ENCODE data around the gene ACSM6.

DNA sequence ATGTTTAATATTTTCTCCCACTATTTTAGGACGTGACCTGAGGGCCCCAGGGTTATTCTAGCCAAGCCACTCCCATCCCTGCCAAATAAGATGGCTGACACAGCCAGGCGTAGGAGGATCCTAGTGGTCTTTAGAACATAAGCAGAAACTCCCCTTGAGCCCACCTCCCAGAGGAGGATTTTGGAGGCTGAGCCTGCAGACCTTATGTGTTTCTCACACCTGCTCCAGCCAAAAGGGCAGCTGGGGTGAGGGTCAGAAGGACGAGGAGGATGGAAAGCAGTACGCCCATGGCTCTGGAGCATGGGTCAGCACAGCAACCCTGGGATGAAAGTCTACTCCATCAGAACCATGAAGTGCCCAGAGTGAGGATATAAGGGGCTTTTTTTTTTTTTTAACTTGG lies 56.8 kb downstream of the ACSM6 start:
- TF ChIP-seq, protein P1, sequence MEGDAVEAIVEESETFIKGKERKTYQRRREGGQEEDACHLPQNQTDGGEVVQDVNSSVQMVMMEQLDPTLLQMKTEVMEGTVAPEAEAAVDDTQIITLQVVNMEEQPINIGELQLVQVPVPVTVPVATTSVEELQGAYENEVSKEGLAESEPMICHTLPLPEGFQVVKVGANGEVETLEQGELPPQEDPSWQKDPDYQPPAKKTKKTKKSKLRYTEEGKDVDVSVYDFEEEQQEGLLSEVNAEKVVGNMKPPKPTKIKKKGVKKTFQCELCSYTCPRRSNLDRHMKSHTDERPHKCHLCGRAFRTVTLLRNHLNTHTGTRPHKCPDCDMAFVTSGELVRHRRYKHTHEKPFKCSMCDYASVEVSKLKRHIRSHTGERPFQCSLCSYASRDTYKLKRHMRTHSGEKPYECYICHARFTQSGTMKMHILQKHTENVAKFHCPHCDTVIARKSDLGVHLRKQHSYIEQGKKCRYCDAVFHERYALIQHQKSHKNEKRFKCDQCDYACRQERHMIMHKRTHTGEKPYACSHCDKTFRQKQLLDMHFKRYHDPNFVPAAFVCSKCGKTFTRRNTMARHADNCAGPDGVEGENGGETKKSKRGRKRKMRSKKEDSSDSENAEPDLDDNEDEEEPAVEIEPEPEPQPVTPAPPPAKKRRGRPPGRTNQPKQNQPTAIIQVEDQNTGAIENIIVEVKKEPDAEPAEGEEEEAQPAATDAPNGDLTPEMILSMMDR (IDR thresholded peaks at IDR 0.05; ENCODE audit: poor library complexity) = no peak
- TF ChIP-seq EZH2 (IDR thresholded peaks at IDR 0.05; ENCODE audit: borderline replicate concordance) = no peak

Data from hepatocyte (in vitro differentiated cells).